Measurements from ENCODE around the gene MRPL23. TPM values are rescaled to one million over a fixed set of nuclear protein-coding genes. Genes with fewer than 3 reads are reported as not detected.

The MRPL23 gene
- total RNA-seq, 4 donors from 2014 or later = 128 to 231 (median 155) TPM

DNA sequence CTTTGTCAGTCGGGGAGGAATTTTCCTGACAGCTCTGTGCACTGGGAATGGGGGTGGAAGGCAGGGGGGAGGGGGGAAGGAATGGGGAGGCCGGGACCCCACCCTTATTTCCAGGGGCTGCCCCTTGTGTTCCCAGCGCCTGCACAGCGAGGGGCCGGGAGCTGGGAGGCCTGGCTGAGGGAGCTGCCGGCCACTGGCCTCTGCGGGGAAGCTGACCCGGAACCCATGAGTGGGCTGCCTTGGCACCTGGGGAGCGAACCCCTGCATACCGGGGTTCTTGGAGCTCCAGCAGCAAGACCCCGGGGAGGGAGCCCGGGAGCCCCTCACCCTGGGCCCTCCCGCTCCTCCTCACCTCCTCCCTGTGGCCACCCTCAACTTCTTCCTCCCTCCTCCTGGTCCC is 47.0 kb downstream of the MRPL23 start:
- TF ChIP-seq POLR2A (IDR thresholded peaks at IDR 0.05) = no peak
- TF ChIP-seq, protein P1, sequence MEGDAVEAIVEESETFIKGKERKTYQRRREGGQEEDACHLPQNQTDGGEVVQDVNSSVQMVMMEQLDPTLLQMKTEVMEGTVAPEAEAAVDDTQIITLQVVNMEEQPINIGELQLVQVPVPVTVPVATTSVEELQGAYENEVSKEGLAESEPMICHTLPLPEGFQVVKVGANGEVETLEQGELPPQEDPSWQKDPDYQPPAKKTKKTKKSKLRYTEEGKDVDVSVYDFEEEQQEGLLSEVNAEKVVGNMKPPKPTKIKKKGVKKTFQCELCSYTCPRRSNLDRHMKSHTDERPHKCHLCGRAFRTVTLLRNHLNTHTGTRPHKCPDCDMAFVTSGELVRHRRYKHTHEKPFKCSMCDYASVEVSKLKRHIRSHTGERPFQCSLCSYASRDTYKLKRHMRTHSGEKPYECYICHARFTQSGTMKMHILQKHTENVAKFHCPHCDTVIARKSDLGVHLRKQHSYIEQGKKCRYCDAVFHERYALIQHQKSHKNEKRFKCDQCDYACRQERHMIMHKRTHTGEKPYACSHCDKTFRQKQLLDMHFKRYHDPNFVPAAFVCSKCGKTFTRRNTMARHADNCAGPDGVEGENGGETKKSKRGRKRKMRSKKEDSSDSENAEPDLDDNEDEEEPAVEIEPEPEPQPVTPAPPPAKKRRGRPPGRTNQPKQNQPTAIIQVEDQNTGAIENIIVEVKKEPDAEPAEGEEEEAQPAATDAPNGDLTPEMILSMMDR (IDR thresholded peaks at IDR 0.05) = no peak
- Histone ChIP-seq H3K4me1 (no peaks in the 10 kb centered on the region), H3K36me3 (no peaks in the 10 kb centered on the region), H3K27me3 (no peaks in the 10 kb centered on the region), H3K27ac (no peak overlapping the region), H3K4me3 (no peak overlapping the region), H3K9me3 (no peaks in the 10 kb centered on the region)
- intact Hi-C loops (cut with DNase I) = no loop called here
- no peak for DNase-seq
- WGBS, 2 donors = no CpG with 5 or more reads among the region's 13 CpGs

DNA sequence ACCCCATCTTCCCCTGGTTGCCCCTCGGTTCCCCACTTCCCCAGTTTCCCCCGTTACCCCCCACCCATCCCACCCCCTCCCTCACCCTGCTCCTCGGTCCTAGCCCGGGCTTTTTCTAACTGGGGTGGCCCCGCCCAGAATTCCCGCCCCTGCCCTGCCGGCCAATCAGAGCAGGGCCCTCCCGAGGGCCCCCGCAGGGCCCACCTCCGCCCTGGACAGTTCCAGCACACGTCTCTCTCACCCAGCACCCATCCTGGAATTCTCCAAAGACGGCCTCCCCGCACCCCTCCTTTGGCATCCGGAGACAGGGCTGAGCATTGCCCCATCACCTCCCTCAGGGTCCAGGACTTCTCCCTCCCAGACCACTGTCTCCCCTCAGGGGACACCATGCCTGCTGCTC is 50.6 kb downstream of the MRPL23 start, which contains the start of gene H19:
TSS of gene H19 (minus strand) at position 88 of the 400 bp plus-strand sequence.
- intact Hi-C loops (cut with DNase I) = no loop called here
- whole genome bisulfite sequencing, 2 donors = no CpG with 5 or more reads among the region's 14 CpGs

DNA sequence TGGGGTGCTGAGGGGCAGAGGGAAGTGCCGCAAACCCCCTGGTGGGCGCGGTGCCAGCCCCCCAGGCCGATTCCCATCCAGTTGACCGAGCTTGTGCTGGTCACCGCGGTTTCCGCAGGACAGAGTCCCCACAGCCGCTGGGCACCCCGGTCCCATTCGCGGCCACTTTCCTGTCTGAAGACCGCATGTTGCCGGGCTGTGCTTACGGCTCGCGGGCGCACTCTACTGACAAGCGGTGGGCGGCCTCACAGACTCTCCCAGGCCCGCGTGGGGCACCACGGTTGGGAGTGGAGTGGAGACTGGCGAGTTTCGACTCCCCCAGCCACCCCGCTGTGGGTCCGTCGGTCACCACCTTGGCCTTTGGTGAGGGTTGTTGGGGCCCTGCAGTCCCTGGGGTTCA is 51.2 kb downstream of the MRPL23 start:
- Histone ChIP-seq H3K4me1 (no peaks in the 10 kb centered on the region), H3K9me3 (no peaks in the 10 kb centered on the region), H3K27ac (no peak overlapping the region), H3K36me3 (no peaks in the 10 kb centered on the region), H3K27me3 (no peaks in the 10 kb centered on the region), H3K4me3 (no peak overlapping the region)
- TF ChIP-seq POLR2A (IDR thresholded peaks at IDR 0.05) = no peak
- TF ChIP-seq, protein P1 (IDR thresholded peaks at IDR 0.05) = no peak
- no peak for DNase-seq
- WGBS, 2 donors = no CpG with 5 or more reads among the region's 28 CpGs
- intact Hi-C loops (cut with DNase I) = no loop called here

More for the DNA sequence above, 50.6 kb downstream of the MRPL23 start, which contains the start of gene H19:
- TF ChIP-seq, protein P1 (IDR thresholded peaks at IDR 0.05) = no peak
- Histone ChIP-seq H3K4me1 (no peaks in the 10 kb centered on the region), H3K9me3 (no peaks in the 10 kb centered on the region), H3K36me3 (no peaks in the 10 kb centered on the region), H3K27me3 (no peaks in the 10 kb centered on the region), H3K4me3 (no peak within 1 kb of the TSS), H3K27ac (no peak within 1 kb of the TSS)
- no peak for DNase-seq

DNA sequence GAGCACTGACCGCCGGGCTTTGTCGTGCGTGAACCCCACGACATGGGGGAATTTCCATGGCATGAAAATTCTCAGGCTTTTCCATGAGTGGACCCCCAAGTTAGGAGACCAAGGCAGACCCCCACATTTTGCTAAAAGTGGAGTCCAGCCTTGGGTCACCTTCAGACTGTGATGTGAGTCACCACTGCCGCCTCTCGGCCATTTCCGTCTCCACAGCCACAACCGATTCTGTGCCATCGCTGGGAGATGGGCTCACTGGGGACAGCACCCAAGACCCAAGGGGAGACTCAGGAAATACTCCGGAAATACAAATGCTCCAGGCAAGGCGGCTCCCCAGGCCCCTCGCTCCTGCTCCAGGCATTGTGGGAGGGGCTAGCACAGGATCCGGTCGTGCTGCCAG is 51.7 kb downstream of the MRPL23 start:
- H3K36me3 ChIP-seq = no peaks in the 10 kb centered on the region
- H3K4me3 ChIP-seq = no peak overlapping the region
- no peak overlapping the region for H3K27ac ChIP-seq
- TF ChIP-seq, protein P1 (IDR thresholded peaks at IDR 0.05) = no peak
- TF ChIP-seq POLR2A (IDR thresholded peaks at IDR 0.05) = no peak
- no CpG with 5 or more reads among the region's 15 CpGs for WGBS, 2 donors
- intact Hi-C loops (cut with DNase I) = no loop called here
- no peaks in the 10 kb centered on the region for H3K4me1 ChIP-seq
- no peak for DNase-seq
- no peaks in the 10 kb centered on the region for H3K27me3 ChIP-seq
- H3K9me3 ChIP-seq = no peaks in the 10 kb centered on the region

DNA sequence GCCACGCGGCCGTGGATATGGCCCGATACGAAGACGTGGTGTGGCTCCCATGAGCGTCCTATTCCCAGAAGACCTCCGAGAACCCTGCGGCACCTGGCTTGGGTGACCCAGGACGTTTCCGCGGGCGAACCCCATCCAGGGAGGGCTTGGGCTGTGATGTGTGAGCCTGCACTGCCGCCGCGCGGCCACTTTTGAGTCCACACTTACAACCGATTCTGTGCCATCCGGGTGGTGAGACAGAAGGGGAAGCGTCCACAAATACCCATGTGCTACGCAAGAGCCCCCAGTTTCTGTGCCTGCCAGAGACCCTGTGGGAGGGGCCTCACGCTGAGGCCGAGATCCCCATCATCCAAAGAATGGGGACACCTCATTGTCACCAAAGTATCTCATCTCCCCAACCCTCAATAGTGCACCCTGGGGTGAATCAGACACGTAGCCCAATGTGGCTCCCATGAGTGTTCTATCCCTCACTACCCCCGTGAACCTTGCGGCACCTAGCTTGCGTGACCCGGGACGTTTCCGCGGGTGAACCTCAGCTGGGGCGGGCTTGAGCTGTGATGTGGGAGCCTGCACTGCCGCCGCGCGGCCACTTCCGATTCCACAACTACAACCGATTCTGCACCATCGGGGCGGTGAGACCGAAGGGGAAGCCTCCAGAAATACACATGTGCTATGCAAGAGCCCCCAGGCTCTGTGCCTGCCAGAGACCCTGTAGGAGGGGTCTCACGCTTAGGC is 55.1 kb downstream of the MRPL23 start:
- no peaks in the 10 kb centered on the region for H3K27me3 ChIP-seq
- H3K27ac ChIP-seq = no peak overlapping the region
- no CpG with 5 or more reads among the region's 42 CpGs for WGBS, 2 donors
- no peaks in the 10 kb centered on the region for H3K36me3 ChIP-seq
- H3K4me3 ChIP-seq = no peak overlapping the region
- TF ChIP-seq, protein P1 (IDR thresholded peaks at IDR 0.05) = no peak
- no peak for TF ChIP-seq POLR2A (IDR thresholded peaks at IDR 0.05)
- no peaks in the 10 kb centered on the region for H3K4me1 ChIP-seq
- intact Hi-C loops (cut with DNase I) = no loop called here
- no peak for DNase-seq
- no peaks in the 10 kb centered on the region for H3K9me3 ChIP-seq
